Breast epithelium (tissue), 4 donors: ENCODE results near the gene OLFM3. TPM values are rescaled to one million over a fixed set of nuclear protein-coding genes. Genes with fewer than 3 reads are reported as not detected.

ENCODE experiments used
- DNase-seq, 2 donors: peaks; one replicate each; pipeline ENCODE4 v3.0.0-alpha.2; 2019; ENCODE audit warnings: low spot score in 2 of 2
- H3K27ac ChIP-seq, 2 donors: fragments of 200-600 bp; sonication (generic) in 1 of 2; one replicate each; pipeline ENCODE4 v1.5.1; 2016 to 2019; ENCODE audit warnings: mild to moderate bottlenecking in 1 of 2
- H3K27me3 ChIP-seq, 2 donors: fragments of 200-600 bp; sonication (generic) in 1 of 2; one replicate each; pipeline versions ENCODE4 v1.5.1 to v1.6.0; 2017 to 2019; ENCODE audit warnings: control low read depth in 1 of 2, mild to moderate bottlenecking in 1 of 2
- H3K36me3 ChIP-seq: fragments of 200-600 bp; one replicate; pipeline ENCODE4 v1.5.1; 2019
- H3K4me1 ChIP-seq, 2 donors: fragments of 200-600 bp; sonication (generic); one replicate each; pipeline ENCODE4 v1.5.1; 2016 to 2019; ENCODE audit warnings: control low read depth in 1 of 2
- H3K4me3 ChIP-seq, 3 donors: fragments of 200-600 bp; sonication (generic); 1 replicate in 2 of 3; 2 replicates in 1 of 3; pipeline ENCODE4 v1.5.1; 2016 to 2019; ENCODE audit warnings: mild to moderate bottlenecking in 3 of 3, moderate library complexity in 2 of 3
- H3K9me3 ChIP-seq, 2 donors: fragments of 200-600 bp; sonication (generic) in 1 of 2; one replicate each; pipeline ENCODE4 v1.5.1; 2016 to 2019; ENCODE audit warnings: control low read depth in 1 of 2
- CTCF ChIP-seq, 3 donors: fragments of 450-650 bp; IDR thresholded peaks; one replicate each; pipeline ENCODE4 v1.5.1; 2016 to 2017; ENCODE audit warnings: antibody characterized with exemption in 3 of 3, mild to moderate bottlenecking in 3 of 3, moderate library complexity in 3 of 3
- POLR2A ChIP-seq: fragments of 450-650 bp; IDR thresholded peaks from one replicate; pipeline ENCODE4 v1.6.1; 2016; ENCODE audit warnings: antibody characterized with exemption, mild to moderate bottlenecking, moderate library complexity
- POLR2AphosphoS5 ChIP-seq, 3 donors: sonication (generic); formaldehyde crosslinking; IDR thresholded peaks; one replicate each; pipeline ENCODE4 v1.6.1; 2017; ENCODE audit warnings: antibody characterized with exemption in 3 of 3
- intact Hi-C: fragments of 100-400 bp; cut with DNase I; formaldehyde crosslinking; loops from one replicate; pipeline ENCODE4 v1.15.1; 2023; ENCODE audit warnings: low total_unique reads
- total RNA-seq, 3 donors: library from RNA; depleted of rRNA; stranded (reverse); fragments of >200 nt; gene quantifications; one replicate each; pipeline ENCODE4 v1.1.0, GENCODE V29; 2016

OLFM3 gene
- total RNA-seq, 3 donors from 2014 or later, result not detected

GRCh38 chr1:102002057-102002456, 5.3 kb upstream of the OLFM3 start:
- intact Hi-C loops, result no loop called here
- no peak overlapping the region for H3K27ac ChIP-seq
- no peak for TF ChIP-seq POLR2AphosphoS5 (IDR thresholded peaks at IDR 0.05)
- TF ChIP-seq CTCF (IDR thresholded peaks at IDR 0.05), result no peak
- TF ChIP-seq POLR2A, result no peak

GRCh38 chr1:101995984-101996745, 561 bp downstream of the OLFM3 start:
- no peak for TF ChIP-seq POLR2A
- Histone ChIP-seq H3K9me3 (no peaks in the 10 kb centered on the region), H3K4me1 (no peaks in the 10 kb centered on the region), H3K4me3 (no peak overlapping the region), H3K27me3 (peaks cover 0 to 26% of the 10 kb centered on the region in 2 donors), H3K27ac (no peak overlapping the region), H3K36me3 (no peaks in the 10 kb centered on the region)
- no peak for DNase-seq
- intact Hi-C loops, result no loop called here

More at GRCh38 chr1:102002057-102002456, 5.3 kb upstream of the OLFM3 start:
- DNase-seq, result no peak
- Histone ChIP-seq H3K4me3 (no peak overlapping the region), H3K36me3 (no peaks in the 10 kb centered on the region), H3K9me3 (no peaks in the 10 kb centered on the region), H3K27me3 (peaks cover 0 to 7% of the 10 kb centered on the region in 2 donors), H3K4me1 (no peaks in the 10 kb centered on the region)

GRCh38 chr1:101993710-101994109, 3.0 kb downstream of the OLFM3 start:
- Histone ChIP-seq H3K4me3 (no peak overlapping the region), H3K4me1 (no peaks in the 10 kb centered on the region), H3K27ac (no peak overlapping the region), H3K36me3 (no peaks in the 10 kb centered on the region), H3K27me3 (peaks cover 0 to 26% of the 10 kb centered on the region in 2 donors), H3K9me3 (no peaks in the 10 kb centered on the region)
- no peak for DNase-seq
- intact Hi-C loops, result no loop called here
- TF ChIP-seq POLR2AphosphoS5 (IDR thresholded peaks at IDR 0.05) (no peak), POLR2A (no peak), CTCF (IDR thresholded peaks at IDR 0.05) (no peak)

GRCh38 chr1:101992821-101993575, 3.7 kb downstream of the OLFM3 start:
- Histone ChIP-seq H3K9me3 (no peaks in the 10 kb centered on the region), H3K4me3 (no peak overlapping the region), H3K36me3 (no peaks in the 10 kb centered on the region), H3K27ac (no peak overlapping the region), H3K4me1 (no peaks in the 10 kb centered on the region), H3K27me3 (peaks cover 0 to 26% of the 10 kb centered on the region in 2 donors)
- intact Hi-C loops, result no loop called here
- TF ChIP-seq CTCF (IDR thresholded peaks at IDR 0.05) (no peak), POLR2A (no peak), POLR2AphosphoS5 (IDR thresholded peaks at IDR 0.05) (no peak)
- DNase-seq, result no peak

- no peaks in the 10 kb centered on the region for H3K36me3 ChIP-seq
- H3K4me1 ChIP-seq, result no peaks in the 10 kb centered on the region
- H3K9me3 ChIP-seq, result no peaks in the 10 kb centered on the region
- H3K27me3 ChIP-seq, result no peaks in the 10 kb centered on the region
- no peak for DNase-seq
- H3K4me3 ChIP-seq, result no peak overlapping the region
- H3K27ac ChIP-seq, result no peak overlapping the region
- intact Hi-C loops, result no loop called here
- TF ChIP-seq CTCF (IDR thresholded peaks at IDR 0.05) (no peak), POLR2A (no peak), POLR2AphosphoS5 (IDR thresholded peaks at IDR 0.05) (no peak)
Measured at GRCh38 chr1:101980974-101981373, 15.8 kb downstream of the OLFM3 start.
